GM12873 (cell line): Measurements from ENCODE around the gene MAP3K2.

Experiments
- CTCF ChIP-seq: IDR thresholded peaks from 2 replicates; pipeline ENCODE4 v1.5.1; 2012; ENCODE audit warnings: low read depth, mild to moderate bottlenecking, moderate library complexity, low read length, control low read depth; ENCODE audit not compliant: insufficient read depth; ENCODE audit errors: missing control alignments

The MAP3K2 gene

GRCh38 chr2:127428815-127429109 lies 41.0 kb upstream of the MAP3K2 start:
- TF ChIP-seq CTCF: no peak

GRCh38 chr2:127428057-127428814 lies 40.5 kb upstream of the MAP3K2 start:
- no peak for TF ChIP-seq CTCF

- TF ChIP-seq CTCF: no peak
These were observed 39.7 kb upstream of the MAP3K2 start for GRCh38 chr2:127427376-127428056.

GRCh38 chr2:127426501-127427354 lies 39.0 kb upstream of the MAP3K2 start:
- no peak for TF ChIP-seq CTCF

- no peak for TF ChIP-seq CTCF
These were observed 38.0 kb upstream of the MAP3K2 start for GRCh38 chr2:127425540-127426490.

- no peak for TF ChIP-seq CTCF
These were observed 37.1 kb upstream of the MAP3K2 start for GRCh38 chr2:127424598-127425520.
